ENCODE data around the gene WWOX.

WWOX gene

DNA sequence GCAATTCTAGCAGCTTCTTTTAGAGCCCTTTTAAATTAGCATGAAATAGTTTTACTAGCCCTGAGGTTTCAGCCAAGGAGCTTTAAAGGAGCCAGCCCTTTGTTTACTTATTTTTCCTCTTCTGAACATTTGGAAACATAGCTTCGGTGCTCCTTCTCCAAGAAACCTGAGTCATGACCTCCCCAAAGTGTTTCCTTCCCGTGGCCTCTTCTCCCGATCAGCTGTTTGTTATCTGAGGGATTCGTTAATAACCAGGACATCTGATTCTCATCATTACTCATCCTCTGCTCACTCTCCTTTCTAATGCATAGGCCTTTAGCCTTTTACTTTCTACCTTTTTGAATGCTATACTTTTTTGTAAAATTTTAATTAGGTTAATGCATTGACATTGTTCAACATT is 204.5 kb downstream of the WWOX start:
- no peak for DNase-seq (ENCODE audit: low spot score)

DNA sequence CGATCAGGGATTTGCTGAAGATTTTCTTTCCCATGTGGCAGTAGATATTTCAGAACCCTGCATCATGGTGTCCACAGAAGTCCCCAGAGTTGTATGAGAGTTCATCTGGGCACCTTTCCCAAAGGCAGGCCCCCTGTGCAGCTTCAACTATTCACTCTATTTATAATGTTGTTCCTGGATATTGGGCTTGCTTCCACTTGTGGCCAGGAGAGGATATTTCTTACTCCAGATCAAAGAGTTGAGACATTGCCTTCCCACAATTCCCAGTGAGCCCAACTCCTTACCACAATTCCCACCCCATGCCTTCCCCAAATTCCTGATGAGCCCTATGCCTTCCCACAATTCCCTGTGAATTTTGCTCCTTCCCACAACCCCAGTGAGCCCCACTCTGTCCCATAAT is 206.9 kb downstream of the WWOX start:
- DNase-seq (ENCODE audit: low spot score) = no peak

DNA sequence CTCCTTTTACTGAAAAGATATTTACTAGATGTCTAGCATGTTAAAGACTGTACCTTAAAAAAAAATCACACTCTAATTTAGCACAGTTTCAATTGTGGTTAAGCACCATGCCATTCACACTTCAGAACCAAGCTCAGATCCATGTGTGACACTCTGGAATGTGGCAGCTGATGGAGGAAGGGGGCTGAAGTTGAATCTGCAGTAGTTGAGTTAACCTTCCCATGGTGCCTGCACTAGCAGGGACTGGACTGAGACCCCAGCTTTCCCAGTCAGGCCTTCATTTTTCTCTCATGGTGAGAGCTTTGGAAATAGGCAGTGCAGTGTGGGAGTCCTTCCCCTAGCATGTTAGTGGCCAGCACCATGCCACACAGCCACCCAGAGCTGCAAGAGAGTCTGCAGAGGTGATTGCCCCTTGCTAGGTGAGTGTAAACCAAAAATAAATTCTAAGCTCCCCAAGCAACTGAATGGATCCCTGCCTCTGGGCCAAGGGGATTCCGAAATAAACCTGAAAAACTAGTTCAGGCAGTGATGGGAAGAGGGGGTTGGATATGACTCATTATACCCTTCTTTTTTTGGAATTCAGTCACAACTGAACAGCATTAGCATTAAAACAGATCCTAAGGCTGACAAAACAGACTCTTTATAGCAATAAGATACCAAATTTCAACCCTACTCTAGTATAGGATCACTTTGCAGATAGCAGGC is 208.5 kb downstream of the WWOX start:
- no peak for DNase-seq (ENCODE audit: low spot score)

DNA sequence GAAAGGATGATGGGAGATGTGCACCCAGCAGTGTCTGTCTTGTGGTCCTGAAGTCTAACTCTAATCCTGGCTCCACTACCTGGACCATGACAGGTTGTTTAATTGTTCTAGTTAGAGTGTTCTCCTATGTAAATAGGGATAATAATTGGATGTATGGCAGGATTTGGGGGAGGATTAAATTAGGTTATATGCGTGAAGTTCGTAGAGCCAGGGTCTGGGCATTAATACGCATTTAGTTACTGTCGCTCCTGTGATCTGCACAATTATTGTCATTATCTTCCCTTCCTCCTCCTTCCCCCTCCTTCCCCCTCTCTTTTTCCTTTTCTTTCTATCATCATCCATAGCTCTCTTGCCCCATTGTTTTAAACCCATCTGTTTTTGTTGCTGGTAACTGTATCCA is 210.3 kb downstream of the WWOX start:
- DNase-seq (ENCODE audit: low spot score) = no peak

DNA sequence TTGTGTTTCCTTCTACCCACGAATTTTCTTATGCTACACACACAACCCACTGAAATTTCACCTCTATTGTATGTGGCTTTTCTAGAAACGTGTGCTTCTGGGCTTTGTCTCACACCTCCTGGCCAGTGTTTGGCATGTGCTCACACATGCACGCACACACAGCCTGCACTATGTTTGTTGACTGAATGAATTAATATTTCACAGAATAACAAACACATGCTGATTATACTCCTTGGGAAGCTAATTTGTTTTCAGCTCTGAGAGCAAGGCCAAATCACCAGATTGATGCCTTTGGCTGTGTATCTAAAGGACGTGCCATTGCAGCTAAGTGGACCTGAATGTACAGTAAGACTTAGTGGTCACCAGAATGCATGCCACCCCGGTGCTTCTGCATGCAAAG is 210.7 kb downstream of the WWOX start:
- DNase-seq (ENCODE audit: low spot score) = no peak

DNA sequence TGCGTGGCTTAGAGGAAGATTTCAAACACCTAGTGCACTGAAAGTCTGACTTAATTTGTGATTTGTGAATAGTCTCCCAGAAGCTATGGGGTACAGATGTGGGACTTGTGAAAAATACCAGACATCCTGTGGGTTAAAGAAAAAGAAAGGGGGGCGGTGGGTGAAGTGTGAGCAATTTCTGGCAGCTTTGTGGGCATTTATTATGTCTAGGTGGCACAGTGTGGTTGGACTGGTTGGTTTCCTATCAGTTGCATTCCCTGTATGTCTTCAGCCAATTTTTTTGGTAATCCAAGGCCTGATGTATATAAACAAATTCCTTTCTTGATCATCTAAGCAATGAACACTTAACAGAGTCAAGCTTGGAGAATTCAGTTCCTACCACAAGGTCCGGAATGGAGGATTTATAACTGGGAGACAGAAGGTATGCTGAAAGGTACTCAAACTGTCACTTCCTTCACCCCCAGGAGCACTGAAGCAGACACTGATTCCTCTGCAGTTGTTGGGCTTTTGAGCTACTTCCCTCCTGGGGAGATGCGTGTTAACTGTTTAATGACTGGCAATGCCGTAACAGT is 211.6 kb downstream of the WWOX start:
- DNase-seq (ENCODE audit: low spot score) = no peak

DNA sequence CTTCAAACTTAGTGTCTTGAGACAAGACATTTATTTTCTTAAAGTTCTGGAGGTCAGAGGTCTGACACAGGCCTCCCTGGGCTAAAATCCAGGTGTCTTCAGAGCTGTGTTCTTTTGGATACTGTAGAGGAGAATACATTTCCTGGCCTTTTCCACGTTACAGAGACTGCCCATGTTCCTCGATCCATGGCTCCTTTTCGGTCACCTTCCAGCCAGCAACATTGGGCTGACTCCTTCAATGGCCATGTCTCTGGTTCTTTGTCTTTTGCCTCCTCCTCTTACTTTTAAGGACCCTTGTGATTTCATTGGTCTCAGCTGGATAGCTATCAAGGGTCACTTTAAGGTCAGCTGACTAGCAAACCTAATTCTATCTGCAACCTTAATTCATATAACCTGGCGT is 212.4 kb downstream of the WWOX start:
- DNase-seq (ENCODE audit: low spot score) = no peak

DNA sequence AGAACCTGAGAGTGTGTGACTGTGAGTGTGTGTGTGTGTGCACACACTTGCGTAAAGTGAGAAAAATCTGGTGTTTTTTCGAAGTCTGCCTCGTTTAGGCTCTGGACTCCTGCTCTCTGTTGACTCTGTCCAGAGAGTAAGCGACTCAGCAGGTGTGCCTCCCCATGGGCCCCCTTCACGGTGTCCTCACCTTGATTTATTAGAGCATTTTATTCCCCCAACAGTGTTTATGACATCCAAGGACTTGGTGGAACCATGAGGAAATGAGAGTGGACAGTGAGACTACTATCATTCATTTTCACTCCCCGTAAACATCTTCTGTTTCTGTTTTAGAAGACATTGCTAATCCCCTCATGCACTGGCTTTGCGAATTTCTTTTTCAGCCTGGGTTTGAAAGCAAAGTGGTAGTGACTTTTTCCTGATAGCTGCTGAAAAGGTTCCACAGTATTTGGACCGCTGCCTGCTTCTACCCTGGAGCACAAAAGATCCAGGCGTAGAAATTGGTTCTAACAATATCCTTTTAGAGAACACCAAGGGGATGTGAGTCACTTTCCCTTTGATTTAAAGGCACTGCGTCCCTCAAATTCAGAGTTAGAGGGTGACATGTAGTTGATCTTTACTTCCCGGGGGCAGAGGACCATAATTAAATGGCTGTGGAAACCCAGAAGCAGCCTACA is 218.2 kb downstream of the WWOX start:
- DNase-seq (ENCODE audit: low spot score) = no peak

DNA sequence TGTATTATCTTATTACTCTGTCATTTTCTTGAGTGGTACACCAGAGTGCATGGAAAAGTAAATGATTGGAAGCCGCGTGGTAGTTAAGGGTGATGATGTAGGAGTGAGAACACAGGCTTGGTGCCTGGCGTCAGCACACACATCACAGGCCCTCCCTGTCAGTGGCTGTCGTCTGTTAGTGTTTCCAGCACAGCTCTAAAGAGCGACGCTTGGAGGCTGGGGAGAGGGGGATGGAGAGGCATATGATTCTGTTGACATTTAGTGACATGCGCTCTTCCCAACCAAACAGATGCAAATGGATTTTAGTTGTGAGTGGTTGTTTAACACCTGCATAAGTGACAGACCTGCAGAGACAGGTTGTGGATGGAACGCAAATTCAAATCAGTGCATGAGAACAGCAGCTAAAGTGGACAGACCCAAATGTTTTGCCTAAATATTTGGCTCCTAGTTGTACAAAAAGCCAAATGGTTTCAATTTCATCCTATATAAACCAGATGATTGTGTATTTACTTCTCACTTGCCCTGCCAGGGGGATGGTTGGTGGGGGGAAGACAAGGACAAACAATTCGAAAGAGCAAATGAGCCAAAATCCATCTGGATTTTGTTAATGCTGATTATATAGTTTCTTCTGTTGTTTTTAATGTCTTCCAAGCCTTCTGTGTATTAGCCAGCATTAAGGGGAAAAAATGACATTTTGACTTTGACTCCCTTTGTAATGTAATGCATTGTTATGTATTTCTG is 222.3 kb downstream of the WWOX start:
- no peak for DNase-seq (ENCODE audit: low spot score)

DNA sequence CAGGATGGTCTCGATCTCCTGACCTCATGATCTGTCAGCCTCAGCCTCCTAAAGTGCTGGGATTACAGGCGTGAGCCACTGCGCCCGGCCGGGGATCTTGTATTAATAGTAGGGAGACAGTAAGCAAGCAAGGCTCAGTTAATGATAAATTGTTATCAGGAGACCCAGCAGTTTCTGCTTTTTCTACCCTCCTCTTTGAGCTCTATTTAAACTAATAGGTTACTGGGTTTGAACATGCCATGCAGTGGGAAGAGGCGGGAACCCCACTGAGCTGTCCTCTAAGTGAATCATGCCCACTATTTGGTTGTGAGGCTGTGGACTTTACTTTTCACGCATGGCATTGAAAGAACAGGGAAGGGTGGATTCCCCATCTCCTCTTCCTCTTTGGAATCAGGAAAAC is 223.9 kb downstream of the WWOX start:
- no peak for DNase-seq (ENCODE audit: low spot score)

DNA sequence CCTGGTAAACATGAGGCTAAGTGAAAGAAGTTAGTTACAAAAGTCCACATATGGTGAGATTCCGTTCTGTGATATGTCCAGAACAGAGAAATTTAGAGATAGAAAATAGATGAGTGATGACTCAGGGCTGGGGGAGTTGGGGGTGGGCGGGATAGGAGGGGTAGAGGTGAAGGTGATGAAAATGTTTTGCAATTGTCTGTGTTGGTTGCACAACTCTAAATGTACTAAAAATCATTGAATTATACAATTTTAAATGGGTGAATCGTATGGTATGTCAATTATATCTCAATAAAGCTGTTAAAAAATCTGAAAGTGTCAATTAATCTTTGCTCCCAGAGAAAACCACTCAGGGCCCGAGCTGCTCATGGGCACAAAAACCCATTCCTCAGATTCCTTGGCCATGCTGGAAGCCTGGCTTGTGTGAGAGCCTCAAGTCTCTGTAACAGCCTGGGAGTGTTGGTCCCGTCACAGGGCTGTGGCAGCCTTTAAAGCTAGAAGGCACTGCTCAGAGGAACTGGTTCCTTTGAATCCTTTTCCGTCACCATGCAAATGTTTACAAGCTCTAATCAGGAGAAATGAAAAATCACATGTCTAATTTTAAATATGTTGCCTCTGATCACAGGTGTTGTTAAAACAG is 225.3 kb downstream of the WWOX start:
- no peak for DNase-seq (ENCODE audit: low spot score)

DNA sequence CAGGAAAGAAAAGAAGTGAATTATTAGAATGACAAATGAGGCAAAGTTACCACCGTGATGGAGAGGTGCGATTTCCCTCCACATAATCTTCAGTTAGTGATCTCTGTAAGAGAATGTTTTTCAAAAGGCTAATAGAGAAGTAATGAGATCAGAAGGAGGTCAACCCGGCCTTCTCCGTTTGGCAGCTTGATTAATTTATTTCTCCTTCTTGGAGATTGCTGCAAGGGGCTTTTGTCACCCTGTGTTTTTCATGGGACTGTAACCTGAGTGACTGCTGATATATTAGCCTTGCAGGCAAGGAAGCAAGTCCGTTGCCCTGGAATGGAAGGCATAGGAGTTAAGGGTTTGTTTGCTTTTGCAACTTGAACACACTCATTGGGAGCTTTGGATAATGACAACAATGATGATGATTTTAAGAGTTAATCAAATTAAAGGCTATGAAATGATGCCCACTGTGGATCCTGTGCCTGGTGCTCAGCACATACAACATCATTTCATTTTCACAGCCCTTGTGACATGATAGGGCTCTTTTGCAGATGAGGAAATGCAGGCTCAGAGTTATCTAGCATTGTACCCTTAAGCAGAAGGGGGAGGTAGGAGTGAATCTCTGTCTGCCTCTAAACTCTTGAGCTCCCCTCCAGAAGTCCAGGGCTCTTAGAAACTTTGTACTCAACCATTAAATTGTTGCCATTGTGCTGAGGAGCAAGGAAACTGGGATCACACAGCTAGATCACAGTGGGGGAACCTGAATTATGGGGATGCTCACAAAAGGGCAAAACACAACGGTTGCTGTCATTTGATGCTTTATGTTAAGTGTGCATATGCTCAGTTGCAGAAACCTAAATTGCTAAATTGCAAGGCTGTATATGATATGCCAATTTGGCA is 226.3 kb downstream of the WWOX start:
- no peak for DNase-seq (ENCODE audit: low spot score)

DNA sequence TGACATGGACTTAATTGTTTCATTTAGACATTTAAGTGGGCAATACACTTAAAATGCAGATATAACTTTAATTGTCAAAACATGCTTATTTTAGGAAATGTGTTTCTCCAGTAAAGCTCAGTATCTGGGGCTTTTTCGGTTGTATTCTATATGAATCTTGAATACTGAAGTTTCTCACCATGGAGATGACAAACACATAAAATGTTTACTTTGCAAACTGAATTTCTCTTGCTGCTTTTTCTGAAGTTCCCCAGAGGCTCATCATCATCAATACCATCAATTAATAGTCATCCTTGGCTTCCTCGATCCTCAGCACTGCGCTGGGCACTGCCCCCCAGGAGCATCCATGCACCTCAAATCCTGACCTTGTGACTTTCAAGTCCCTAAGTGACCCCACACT is 227.3 kb downstream of the WWOX start:
- DNase-seq (ENCODE audit: low spot score) = no peak

DNA sequence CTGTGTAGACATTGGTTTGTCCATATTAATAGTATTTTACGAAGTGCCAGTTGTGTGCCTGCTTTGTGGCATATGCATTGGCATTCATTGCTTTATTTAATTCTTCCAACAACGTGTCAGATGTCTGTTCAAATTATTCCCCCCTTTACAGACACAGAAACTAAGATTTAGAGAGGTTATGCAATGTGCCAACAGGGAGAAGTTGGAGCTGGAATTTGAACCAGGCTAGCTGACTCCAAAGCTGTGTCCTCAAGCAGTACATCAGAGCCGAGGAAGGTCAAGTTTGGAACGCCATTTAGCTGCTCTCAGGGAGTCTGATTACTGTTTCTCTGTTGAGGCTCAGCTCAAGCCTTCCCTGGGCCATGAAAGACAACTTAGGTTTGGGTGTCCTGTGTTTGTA is 232.3 kb downstream of the WWOX start:
- no peak for DNase-seq (ENCODE audit: low spot score)

DNA sequence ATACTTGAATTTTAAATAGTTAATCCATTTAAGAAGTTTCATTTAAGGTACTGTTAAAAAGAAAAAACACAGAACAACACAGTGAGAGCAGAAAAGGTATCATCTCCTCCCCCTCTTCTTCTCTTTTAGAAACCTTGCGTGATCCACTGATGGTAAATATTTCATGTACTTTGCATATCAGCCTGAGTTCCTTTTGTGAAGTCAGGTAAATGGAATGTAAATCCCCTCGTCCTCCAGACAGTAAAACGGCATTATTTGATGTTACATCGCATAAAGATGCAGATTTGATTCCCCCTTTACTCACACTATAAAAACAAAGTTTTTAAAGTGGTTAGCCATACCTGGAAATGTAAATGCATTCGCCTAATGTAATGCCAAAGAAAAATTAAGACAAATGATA is 234.4 kb downstream of the WWOX start:
- no peak for DNase-seq (ENCODE audit: low spot score)

DNA sequence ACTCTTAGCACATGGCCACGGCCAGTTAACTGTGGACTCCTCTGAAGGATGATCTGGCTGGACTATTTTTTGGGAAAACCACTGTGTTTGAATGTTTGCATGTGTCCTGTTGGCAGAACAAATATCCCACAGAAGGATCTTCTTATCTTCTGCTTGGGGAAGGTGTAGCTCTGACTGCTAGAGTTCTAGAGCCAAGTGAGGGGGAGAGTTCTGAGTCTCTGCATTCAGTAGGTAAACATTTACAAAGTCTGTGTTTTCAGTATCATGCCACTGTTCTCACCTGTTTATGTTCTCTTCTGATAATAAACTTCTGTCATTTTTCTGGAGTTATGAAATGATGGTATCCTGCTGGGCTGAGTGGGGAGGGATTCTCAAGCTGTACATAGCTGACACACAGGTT is 241.1 kb downstream of the WWOX start:
- DNase-seq (ENCODE audit: low spot score) = no peak

DNA sequence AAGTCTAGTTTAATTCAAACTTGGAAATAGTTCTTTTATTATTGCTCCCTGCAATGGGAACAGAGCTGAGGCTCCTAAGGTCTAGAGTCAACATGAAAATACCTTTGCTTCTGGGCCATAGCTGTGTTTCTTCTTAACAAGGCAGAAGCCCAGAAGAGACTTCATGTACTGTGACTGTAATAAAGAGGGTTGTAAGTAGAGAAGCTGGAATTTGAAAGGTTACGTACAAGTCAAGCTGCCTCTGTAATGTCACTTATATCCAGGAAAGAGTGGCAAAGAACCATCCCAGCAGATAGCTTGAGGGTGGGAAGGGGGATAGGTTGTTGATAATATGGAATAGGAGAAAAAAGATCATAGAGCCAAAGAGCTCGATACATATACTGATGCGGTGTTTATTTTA is 248.6 kb downstream of the WWOX start:
- DNase-seq (ENCODE audit: low spot score) = no peak

DNA sequence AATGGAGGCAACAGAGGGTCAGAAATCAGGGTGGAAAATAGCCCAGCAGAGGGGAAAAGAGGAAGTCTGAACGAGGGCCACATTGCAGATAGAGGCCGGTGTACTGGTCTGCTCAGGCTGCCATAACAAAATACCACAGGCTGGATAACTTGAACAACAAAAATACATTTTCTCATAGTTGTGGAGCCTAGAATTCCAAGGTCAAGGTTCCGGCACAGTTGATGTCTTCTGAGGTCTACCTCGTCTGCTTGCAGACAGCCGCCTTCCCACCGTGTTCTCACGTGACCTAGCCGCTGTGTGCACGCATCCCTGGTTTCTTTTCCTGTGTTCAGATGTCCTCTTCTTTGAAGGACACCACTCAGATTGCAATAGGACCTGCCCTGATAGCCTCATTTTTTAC is 249.4 kb downstream of the WWOX start:
- DNase-seq (ENCODE audit: low spot score) = no peak

DNA sequence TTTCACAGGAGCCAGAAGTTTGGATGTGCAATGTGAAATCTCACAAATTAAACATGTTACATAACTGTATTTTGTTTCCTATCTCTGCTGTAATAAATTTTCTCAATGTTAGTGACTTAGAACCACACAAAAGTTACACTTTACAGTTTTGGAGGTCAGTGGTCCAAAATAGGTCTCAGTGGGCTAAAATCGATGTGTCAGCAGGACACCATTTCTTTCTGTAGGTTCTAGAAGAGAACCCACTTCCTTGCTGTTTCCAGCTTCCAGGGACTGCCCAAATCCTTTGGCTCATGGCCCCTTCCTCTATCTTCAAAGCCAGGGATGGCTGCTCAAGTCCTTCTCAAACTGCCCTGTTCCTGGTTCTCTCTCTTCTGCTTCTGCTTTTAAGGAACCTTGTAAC is 252.7 kb downstream of the WWOX start:
- no peak for DNase-seq (ENCODE audit: low spot score)

DNA sequence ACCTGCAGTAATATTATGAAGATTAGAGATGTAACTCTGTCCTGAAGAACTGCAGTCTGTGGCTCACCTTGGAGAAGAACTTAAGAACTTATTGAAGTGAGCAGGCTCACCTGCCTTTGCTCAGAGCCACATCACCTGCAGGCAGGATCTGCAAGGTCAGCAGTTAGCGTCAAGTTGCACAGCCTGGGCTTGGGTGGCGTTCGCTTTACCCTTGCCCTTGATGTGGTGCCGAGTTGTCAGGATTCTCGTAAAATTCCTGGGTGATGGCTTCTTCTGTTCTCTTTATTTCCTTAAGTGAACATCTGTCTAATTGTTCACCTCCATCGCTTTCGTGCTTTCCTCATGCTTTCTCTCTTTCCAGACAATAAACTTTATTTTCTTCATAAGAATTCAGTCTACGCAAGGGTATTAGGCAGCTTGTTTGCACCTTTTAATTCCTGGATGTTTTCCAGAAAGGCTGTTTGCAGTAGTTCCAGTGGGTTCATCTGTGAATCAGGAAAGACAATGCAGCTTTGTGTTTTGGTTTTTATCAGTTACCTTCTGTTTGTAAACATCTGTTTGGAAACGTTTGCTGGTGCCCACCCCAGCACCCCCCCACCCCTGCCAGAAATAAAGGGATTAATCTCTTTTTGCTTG is 254.3 kb downstream of the WWOX start:
- DNase-seq (ENCODE audit: low spot score) = no peak

DNA sequence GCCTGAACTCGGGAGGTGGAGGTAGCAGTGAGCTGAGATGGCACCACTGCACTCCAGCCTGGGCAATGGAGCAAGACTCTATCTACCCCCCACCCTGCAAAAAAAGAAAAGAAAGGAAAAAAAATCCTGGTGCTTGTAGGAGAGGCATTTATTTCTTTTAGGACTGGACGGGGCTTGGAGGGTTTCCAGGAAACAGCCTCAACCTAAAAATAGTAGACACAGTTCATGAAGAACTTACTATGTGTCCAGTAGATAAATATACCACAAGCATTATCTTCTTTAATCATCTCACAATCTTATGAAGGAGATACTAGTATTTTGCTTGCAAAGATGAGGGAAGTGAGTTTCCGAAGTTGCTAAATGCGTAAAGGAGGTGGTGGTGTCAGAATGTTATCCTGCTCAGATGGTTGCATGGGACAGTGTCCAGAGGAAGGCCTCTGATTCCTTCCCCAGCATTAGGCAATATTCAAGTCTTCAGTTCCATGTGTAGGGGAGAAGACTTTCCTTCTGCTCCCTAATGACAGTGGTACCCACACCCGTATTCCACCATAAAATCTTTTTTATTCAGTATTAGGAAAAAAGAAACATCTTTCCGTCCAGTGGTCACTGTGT is 263.2 kb downstream of the WWOX start:
- no peak for DNase-seq (ENCODE audit: low spot score)
